A549 (cell line): ENCODE data around the gene RUNX1. TPM values are rescaled to one million over a fixed set of nuclear protein-coding genes. Genes with fewer than 3 reads are reported as not detected.

Source experiments
- ATAC-seq, 2 experiments: fragments of 200-7000 bp in 1 of 2; fragments of >200 bp in 1 of 2; cut with Nextera tagmentation in 1 of 2; cut with Tn5 transposase in 1 of 2; 3 replicates each; pipeline versions ENCODE4 v1.8.0 to v1.9.1; 2018 to 2020; ENCODE audit warnings: mild to moderate bottlenecking in 1 of 2, moderate library complexity in 1 of 2
- CTCF ChIA-PET: fragments of 300-600 bp; sonication (Branson Sonifier 250); formaldehyde crosslinking; extraction: SDS; loops from one replicate; lab custom pipeline; 2021; ENCODE audit warnings: antibody characterized with exemption, inconsistent platforms; lab: Yijun Ruan, JAX
- POLR2A ChIA-PET: fragments of 350-600 bp; formaldehyde crosslinking; extraction: SDS; loops from one replicate; lab custom pipeline; 2021; ENCODE audit warnings: antibody characterized with exemption, inconsistent platforms; lab: Yijun Ruan, JAX
- DNase-seq, 2 experiments: peaks; one replicate each; pipeline versions ENCODE4 v3.0.0 to v3.0.0-alpha.2; 2011 to 2016; ENCODE audit warnings: low read depth in 1 of 2, low spot score in 1 of 2
- FAIRE-seq: peaks from 2 replicates; lab custom pipeline; 2011; peaks lifted over from hg19 to GRCh38; lab: Jason Lieb, UNC
- H3K27ac ChIP-seq, 2 experiments: fragments of >200 bp; sonication (Bioruptor Twin); formaldehyde crosslinking; 3 replicates each; pipeline ENCODE4 v1.5.1; 2016 to 2017
- H3K4me1 ChIP-seq: fragments of >200 bp; sonication (Bioruptor Twin); formaldehyde crosslinking; 3 replicates; pipeline ENCODE4 v1.6.1; 2016
- H3K4me2 ChIP-seq: fragments of >200 bp; sonication (Bioruptor Twin); formaldehyde crosslinking; 3 replicates; pipeline ENCODE4 v1.6.1; 2016
- H3K4me3 ChIP-seq: fragments of >200 bp; sonication (Bioruptor Twin); formaldehyde crosslinking; 3 replicates; pipeline ENCODE4 v1.5.1; 2016
- H3K9me3 ChIP-seq: fragments of >200 bp; sonication (Bioruptor Twin); formaldehyde crosslinking; 3 replicates; pipeline ENCODE4 v1.6.1; 2016
- BCL3 ChIP-seq: fragments of >200 bp; sonication (Bioruptor Twin); formaldehyde crosslinking; IDR thresholded peaks from 3 replicates; pipeline ENCODE4 v1.6.1; 2016
- CBX8 ChIP-seq: fragments of 200-600 bp; sonication (generic); IDR thresholded peaks from 2 replicates; pipeline ENCODE4 v1.6.1; 2016
- CEBPB ChIP-seq, 2 experiments: fragments of >200 bp in 1 of 2; sonication (Bioruptor Twin) in 1 of 2; formaldehyde crosslinking in 1 of 2; IDR thresholded peaks; 2 replicates each; pipeline ENCODE4 v1.6.1; 2012 to 2016
- CHD2 ChIP-seq: fragments of 150-350 bp; IDR thresholded peaks from 2 replicates; pipeline ENCODE4 v1.6.1; 2014; ENCODE audit warnings: low read length; ENCODE audit not compliant: partially characterized antibody
- CHD4 ChIP-seq: fragments of 200-600 bp; sonication (generic); IDR thresholded peaks from 2 replicates; pipeline ENCODE4 v1.6.1; 2016; ENCODE audit warnings: antibody characterized with exemption, mild to moderate bottlenecking, borderline replicate concordance
- E2F6 ChIP-seq: IDR thresholded peaks from 2 replicates; pipeline ENCODE4 v1.6.1; 2012; ENCODE audit warnings: low read depth, borderline replicate concordance
- EP300 ChIP-seq, 2 experiments: fragments of >200 bp; sonication (Bioruptor Twin); formaldehyde crosslinking; IDR thresholded peaks; 2 replicates in 1 of 2; 3 replicates in 1 of 2; pipeline ENCODE4 v1.6.1; 2016 to 2017
- FOSB ChIP-seq: fragments of 250-450 bp; sonication (Bioruptor Pico); IDR thresholded peaks from 2 replicates; pipeline ENCODE4 v1.5.0; 2020; ENCODE audit warnings: mild to moderate bottlenecking, moderate library complexity
- FOSL2 ChIP-seq, 2 experiments: fragments of 450-650 bp in 1 of 2; fragments of >200 bp in 1 of 2; sonication (Bioruptor Twin) in 1 of 2; formaldehyde crosslinking; IDR thresholded peaks; 2 replicates each; pipeline versions ENCODE4 v1.5.0 to v1.6.1; 2016 to 2020; ENCODE audit warnings: mild to moderate bottlenecking in 1 of 2, moderate library complexity in 1 of 2
- FOXS1 ChIP-seq: fragments of 250-450 bp; sonication (Bioruptor Pico); IDR thresholded peaks from 2 replicates; pipeline ENCODE4 v1.5.0; 2020; ENCODE audit warnings: mild to moderate bottlenecking, moderate library complexity
- GATA3 ChIP-seq: IDR thresholded peaks from 2 replicates; pipeline ENCODE4 v1.6.1; 2012; ENCODE audit warnings: borderline replicate concordance
- HDAC2 ChIP-seq: fragments of 200-600 bp; sonication (generic); IDR thresholded peaks from 2 replicates; pipeline ENCODE4 v1.6.1; 2016
- HES2 ChIP-seq: fragments of >200 bp; sonication (Bioruptor Twin); formaldehyde crosslinking; IDR thresholded peaks from 2 replicates; pipeline ENCODE4 v1.6.1; 2016
- HOXA7 ChIP-seq: fragments of 250-450 bp; sonication (Bioruptor Pico); IDR thresholded peaks from 2 replicates; pipeline ENCODE4 v1.5.0; 2020; ENCODE audit warnings: mild to moderate bottlenecking, moderate library complexity
- HOXB13 ChIP-seq: fragments of 250-450 bp; sonication (Bioruptor Pico); IDR thresholded peaks from 2 replicates; pipeline ENCODE4 v1.5.0; 2020; ENCODE audit warnings: low read depth, mild to moderate bottlenecking, moderate library complexity
- KDM1A ChIP-seq: fragments of 200-600 bp; sonication (generic); IDR thresholded peaks from 2 replicates; pipeline ENCODE4 v1.6.1; 2016; ENCODE audit warnings: low read depth, mild to moderate bottlenecking
- KDM5A ChIP-seq: fragments of 200-600 bp; sonication (generic); IDR thresholded peaks from 2 replicates; pipeline ENCODE4 v1.6.1; 2016; ENCODE audit warnings: antibody characterized with exemption, mild to moderate bottlenecking
- MAZ ChIP-seq: fragments of 150-350 bp; IDR thresholded peaks from 2 replicates; pipeline ENCODE4 v1.6.1; 2014; ENCODE audit warnings: antibody characterized with exemption, low read depth, low read length, borderline replicate concordance
- MYC ChIP-seq: IDR thresholded peaks from 2 replicates; pipeline ENCODE4 v1.6.1; 2012; ENCODE audit warnings: mild to moderate bottlenecking, inconsistent platforms, low read length, improper control_type of control experiment, borderline replicate concordance
- PBX3 ChIP-seq: IDR thresholded peaks from 2 replicates; pipeline ENCODE4 v1.6.1; 2012
- POLR2A ChIP-seq: IDR thresholded peaks from 2 replicates; pipeline ENCODE4 v1.6.1; 2012; ENCODE audit warnings: mild to moderate bottlenecking, low read length
- RARB ChIP-seq: fragments of 250-450 bp; sonication (Bioruptor Pico); IDR thresholded peaks from 2 replicates; pipeline ENCODE4 v1.8.0; 2021; ENCODE audit warnings: mild to moderate bottlenecking, moderate library complexity
- RFX5 ChIP-seq: fragments of 450-650 bp; IDR thresholded peaks from 2 replicates; pipeline ENCODE4 v1.7.1; 2014; ENCODE audit warnings: antibody characterized with exemption, mild to moderate bottlenecking, moderate library complexity
- RNF2 ChIP-seq: fragments of 200-600 bp; sonication (generic); IDR thresholded peaks from 2 replicates; pipeline ENCODE4 v1.6.1; 2016; ENCODE audit warnings: low read depth, mild to moderate bottlenecking, antibody characterized with exemption, moderate library complexity, borderline replicate concordance
- SREBF2 ChIP-seq: fragments of 450-650 bp; IDR thresholded peaks from 2 replicates; pipeline ENCODE4 v1.6.1; 2014; ENCODE audit warnings: mild to moderate bottlenecking, moderate library complexity
- TFCP2L1 ChIP-seq: fragments of 250-450 bp; sonication (Bioruptor Pico); IDR thresholded peaks from 2 replicates; pipeline ENCODE4 v1.5.0; 2021; ENCODE audit warnings: mild to moderate bottlenecking
- TP53 ChIP-seq: fragments of 250-450 bp; sonication (Bioruptor Pico); IDR thresholded peaks from 2 replicates; pipeline ENCODE4 v1.5.0; 2021; ENCODE audit warnings: mild to moderate bottlenecking, moderate library complexity
- USF2 ChIP-seq: fragments of 450-650 bp; IDR thresholded peaks from 2 replicates; pipeline ENCODE4 v1.6.1; 2014; ENCODE audit warnings: antibody characterized with exemption
- ZC3H11A ChIP-seq: fragments of 450-650 bp; IDR thresholded peaks from 2 replicates; pipeline ENCODE4 v1.6.1; 2014; ENCODE audit warnings: antibody characterized with exemption, mild to moderate bottlenecking
- ZFP36 ChIP-seq: fragments of 450-650 bp; IDR thresholded peaks from 2 replicates; pipeline ENCODE4 v1.6.1; 2014; ENCODE audit warnings: borderline replicate concordance; ENCODE audit not compliant: partially characterized antibody
- WGBS: methylation state at CpG from one replicate; pipeline ENCODE4 v1.1.6; 2017; ENCODE audit errors: missing lambda C conversion rate; 5-methylcytosine and 5-hydroxymethylcytosine counted together
- polyA plus RNA-seq, 4 experiments: library from polyadenylated mRNA; depleted of rRNA in 3 of 4; stranded (reverse); fragments of >200 nt; fragmentation: RNase III in 1 of 4; extraction: RNeasy Plus Mini Kit Qiagen cat#74134 plus additional on column Dnase treatment in 1 of 4; gene quantifications; 2 replicates in 3 of 4; 3 replicates in 1 of 4; pipeline ENCODE4 v1.2.3, GENCODE V29; 2011 to 2017
- TF ChIP-seq, protein P1 (sequence below): fragments of 250-450 bp; sonication (Bioruptor Pico); IDR thresholded peaks from 2 replicates; pipeline ENCODE4 v1.5.0; 2021; ENCODE audit warnings: mild to moderate bottlenecking, moderate library complexity, borderline replicate concordance

The RUNX1 gene
- polyA plus RNA-seq, 2 of the 4 experiments (the other 2 are of a cell fraction) = 5.5 TPM

DNA sequence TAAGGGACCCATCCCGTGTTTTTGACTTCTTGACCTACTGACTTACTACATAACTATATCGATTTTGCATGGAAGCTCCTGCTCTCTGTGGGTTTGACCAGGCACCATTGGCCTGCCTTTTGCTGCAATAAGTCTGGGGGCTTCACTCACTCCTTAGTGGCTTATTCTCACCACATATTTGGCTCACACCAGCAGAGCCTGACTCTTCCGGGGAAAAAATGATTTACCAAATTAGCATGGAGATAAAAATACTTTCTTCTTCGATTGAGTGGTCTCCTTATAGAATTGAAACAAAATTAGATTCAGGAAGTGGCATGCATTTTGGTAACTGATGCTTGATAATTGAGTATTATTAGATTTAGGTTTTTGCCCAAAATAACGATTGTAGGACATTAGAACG, 129.7 kb downstream of the RUNX1 start:
- H3K9me3 ChIP-seq = no peaks in the 10 kb centered on the region
- WGBS = 39% methylated on average over 6 of the region's 6 CpGs
- ChIA-PET POLR2A (no interaction called here), CTCF (no interaction called here)
- DNase-seq (no peak), FAIRE-seq (no peak), ATAC-seq (no peak)
- 0 out of 3 replicates have a peak, but pooled peaks cover 5% of the 10 kb centered on the region for H3K4me1 ChIP-seq
- H3K27ac ChIP-seq = no peak overlapping the region
- no peak for TF ChIP-seq FOSL2 (IDR thresholded peaks at IDR 0.05)
- TF ChIP-seq FOSL2 (CRISPR knock-in tag; IDR thresholded peaks at IDR 0.05) = no peak
- no peak for TF ChIP-seq HES2
- TF ChIP-seq CEBPB (IDR thresholded peaks at IDR 0.05) = no peak
- TF ChIP-seq RARB = no peak
- no peak for TF ChIP-seq EP300 (IDR thresholded peaks at IDR 0.05)
- no peak for TF ChIP-seq CBX8
- no peak for TF ChIP-seq RFX5
- TF ChIP-seq BCL3 = no peak
- TF ChIP-seq, protein P1, sequence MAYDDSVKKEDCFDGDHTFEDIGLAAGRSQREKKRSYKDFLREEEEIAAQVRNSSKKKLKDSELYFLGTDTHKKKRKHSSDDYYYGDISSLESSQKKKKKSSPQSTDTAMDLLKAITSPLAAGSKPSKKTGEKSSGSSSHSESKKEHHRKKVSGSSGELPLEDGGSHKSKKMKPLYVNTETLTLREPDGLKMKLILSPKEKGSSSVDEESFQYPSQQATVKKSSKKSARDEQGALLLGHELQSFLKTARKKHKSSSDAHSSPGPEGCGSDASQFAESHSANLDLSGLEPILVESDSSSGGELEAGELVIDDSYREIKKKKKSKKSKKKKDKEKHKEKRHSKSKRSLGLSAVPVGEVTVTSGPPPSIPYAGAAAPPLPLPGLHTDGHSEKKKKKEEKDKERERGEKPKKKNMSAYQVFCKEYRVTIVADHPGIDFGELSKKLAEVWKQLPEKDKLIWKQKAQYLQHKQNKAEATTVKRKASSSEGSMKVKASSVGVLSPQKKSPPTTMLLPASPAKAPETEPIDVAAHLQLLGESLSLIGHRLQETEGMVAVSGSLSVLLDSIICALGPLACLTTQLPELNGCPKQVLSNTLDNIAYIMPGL (CRISPR knock-in tag) = no peak
- TF ChIP-seq TP53 (CRISPR knock-in tag) = no peak
- no peak for TF ChIP-seq SREBF2
- no peak for TF ChIP-seq FOXS1 (CRISPR knock-in tag)
- TF ChIP-seq GATA3 = no peak
- TF ChIP-seq FOSB (CRISPR knock-in tag) = no peak
- no peak for TF ChIP-seq KDM5A
- no peak for TF ChIP-seq MAZ
- no peak for TF ChIP-seq KDM1A
- TF ChIP-seq E2F6 = no peak
- H3K4me2 ChIP-seq = no peak overlapping the region
- no peak overlapping the region for H3K4me3 ChIP-seq

DNA sequence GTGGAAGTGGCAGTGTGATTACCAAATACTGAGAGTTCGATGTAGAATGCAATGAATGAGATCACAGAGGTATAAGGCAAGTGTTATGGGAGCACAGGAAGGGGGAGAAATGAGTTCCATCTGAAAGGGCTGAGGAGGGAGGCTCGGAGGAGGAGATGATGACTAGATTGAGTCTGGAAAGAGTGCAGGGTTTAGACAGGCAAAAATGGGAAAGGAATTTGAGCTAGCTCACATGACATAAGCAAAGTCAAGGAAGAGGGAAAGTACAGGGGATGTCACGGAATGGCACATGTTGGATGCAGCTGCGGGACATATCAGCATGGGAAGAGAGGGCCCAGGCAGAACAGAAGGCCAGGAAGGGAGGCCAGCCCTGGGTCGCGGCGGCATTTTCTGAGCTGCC, 132.7 kb downstream of the RUNX1 start:
- FAIRE-seq (no peak), DNase-seq (no peak), ATAC-seq (no peak)
- Histone ChIP-seq H3K4me1 (0 out of 3 replicates have a peak, but pooled peaks cover 5% of the 10 kb centered on the region), H3K27ac (no peak overlapping the region), H3K9me3 (no peaks in the 10 kb centered on the region), H3K4me2 (no peak overlapping the region), H3K4me3 (no peak overlapping the region)
- ChIA-PET CTCF (no interaction called here), POLR2A (no interaction called here)
- WGBS = 47% methylated on average over 7 of the region's 7 CpGs
- no peak for TF ChIP-seq ZC3H11A
- no peak for TF ChIP-seq FOSL2 (IDR thresholded peaks at IDR 0.05)
- TF ChIP-seq FOSL2 (CRISPR knock-in tag; IDR thresholded peaks at IDR 0.05) = no peak
- TF ChIP-seq RFX5 = no peak
- no peak for TF ChIP-seq HOXA7 (CRISPR knock-in tag)
- no peak for TF ChIP-seq KDM1A
- TF ChIP-seq MAZ = no peak
- TF ChIP-seq KDM5A = no peak
- no peak for TF ChIP-seq ZFP36
- no peak for TF ChIP-seq USF2
- no peak for TF ChIP-seq CHD4
- no peak for TF ChIP-seq HOXB13 (CRISPR knock-in tag)
- no peak for TF ChIP-seq RNF2
- TF ChIP-seq PBX3 = no peak
- TF ChIP-seq HDAC2 = no peak
- TF ChIP-seq FOSB (CRISPR knock-in tag) = no peak
- no peak for TF ChIP-seq POLR2A
- no peak for TF ChIP-seq TFCP2L1 (CRISPR knock-in tag)
- TF ChIP-seq CHD2 = no peak
- TF ChIP-seq TP53 (CRISPR knock-in tag) = no peak
- TF ChIP-seq MYC = no peak
